GM03348 (cell line): ENCODE data around the gene PAIP2B.
"Not testable (repeated sequence)": the region's sequence is repeated elsewhere in the genome, so short reads cannot be mapped to it uniquely, and the experiment has no call there.

Experiments
- DNase-seq: peaks from one replicate; pipeline ENCODE4 v3.0.0; 2012; ENCODE audit warnings: low spot score

PAIP2B gene

GRCh38 chr2:71216501-71216900 is 10.4 kb downstream of the PAIP2B start:
- DNase-seq: no peak

- no peak for DNase-seq
Measured at GRCh38 chr2:71215447-71215846, 11.5 kb downstream of the PAIP2B start.

GRCh38 chr2:71212336-71212735 is 14.6 kb downstream of the PAIP2B start:
- DNase-seq: no peak

- DNase-seq: no peak
Measured at GRCh38 chr2:71210292-71210691, 16.6 kb downstream of the PAIP2B start.

GRCh38 chr2:71208756-71209155 is 18.1 kb downstream of the PAIP2B start:
- no peak for DNase-seq

DNA sequence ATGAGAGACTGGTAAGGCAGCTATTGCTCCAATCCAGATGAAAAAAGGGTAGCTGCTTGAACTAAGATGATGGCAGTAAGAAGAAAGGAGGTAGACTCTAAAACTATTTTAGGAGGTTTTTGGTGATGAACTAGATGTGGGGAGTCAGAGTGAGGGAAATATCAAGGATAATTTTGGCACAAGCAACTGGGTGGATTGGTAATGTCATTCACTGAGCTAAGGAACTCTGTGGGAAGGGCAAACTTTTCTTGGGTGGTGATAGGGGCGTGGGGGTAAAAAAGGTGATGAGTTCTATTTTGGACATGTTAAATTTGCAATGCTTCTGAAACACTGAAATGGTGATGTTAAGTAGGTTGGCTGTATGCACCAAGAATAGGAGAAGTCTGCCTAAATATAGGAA is 19.3 kb downstream of the PAIP2B start:
- no peak for DNase-seq

DNA sequence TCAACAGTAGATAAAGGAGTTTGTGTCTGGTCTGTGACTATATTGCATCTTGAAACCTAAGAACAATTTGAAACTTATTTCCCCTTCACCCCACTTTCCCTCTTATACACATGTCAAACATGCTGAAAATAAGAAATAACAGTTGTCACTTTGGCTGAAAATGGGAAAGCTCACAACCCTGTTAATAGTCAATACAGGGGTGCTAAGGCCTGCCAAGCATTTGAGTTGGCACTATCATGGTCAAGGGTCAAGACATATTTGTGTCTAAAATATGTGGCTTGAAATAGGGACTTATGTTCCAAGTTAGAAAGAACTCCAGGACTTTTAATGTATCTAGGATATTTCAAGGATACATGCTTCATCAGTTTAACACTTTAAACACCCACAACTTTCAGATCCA is 20.6 kb downstream of the PAIP2B start:
- no peak for DNase-seq

GRCh38 chr2:71191570-71191943 is 35.3 kb downstream of the PAIP2B start:
- DNase-seq: no peak

- peak; percentile 54 for DNase-seq
Measured at GRCh38 chr2:71190656-71191569, 36.0 kb downstream of the PAIP2B start.

DNA sequence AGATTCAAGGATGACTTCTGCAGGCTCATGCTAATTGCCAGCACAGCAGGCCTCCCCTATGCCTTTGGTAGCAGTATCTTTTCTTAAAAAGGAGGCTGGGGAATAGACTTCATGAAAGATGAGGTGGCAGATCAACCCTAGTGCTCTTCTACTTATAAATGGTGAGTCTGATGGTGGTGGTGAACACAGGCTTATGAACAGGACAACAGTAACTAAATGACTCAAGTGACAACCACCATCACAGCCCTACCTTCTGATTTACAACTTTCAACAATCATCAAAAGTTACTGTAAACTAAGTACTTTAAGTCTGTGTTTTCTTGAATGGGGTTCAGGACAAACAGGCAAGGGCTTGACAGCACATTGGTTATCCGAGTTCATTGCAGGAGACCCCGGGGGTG is 39.3 kb downstream of the PAIP2B start:
- DNase-seq: no peak

DNA sequence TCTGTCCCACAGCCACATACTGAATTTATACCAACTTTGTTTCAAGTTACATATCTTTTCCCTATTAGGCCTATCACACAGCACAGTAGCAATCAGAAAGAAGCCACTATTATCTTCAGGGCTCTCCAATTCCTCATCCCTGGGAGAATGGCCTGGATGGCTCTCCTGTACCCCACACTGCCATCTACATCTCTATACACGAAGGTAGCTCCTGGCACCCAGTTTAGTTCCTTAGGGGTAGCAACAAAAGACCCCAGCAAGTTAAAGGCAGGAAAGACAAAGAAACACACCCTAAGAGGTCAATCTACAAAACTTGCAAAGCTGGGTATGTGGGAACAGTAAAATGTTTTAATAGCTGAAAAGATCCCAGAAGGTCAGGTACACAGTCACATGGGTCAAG is 39.9 kb downstream of the PAIP2B start:
- DNase-seq: no peak

DNA sequence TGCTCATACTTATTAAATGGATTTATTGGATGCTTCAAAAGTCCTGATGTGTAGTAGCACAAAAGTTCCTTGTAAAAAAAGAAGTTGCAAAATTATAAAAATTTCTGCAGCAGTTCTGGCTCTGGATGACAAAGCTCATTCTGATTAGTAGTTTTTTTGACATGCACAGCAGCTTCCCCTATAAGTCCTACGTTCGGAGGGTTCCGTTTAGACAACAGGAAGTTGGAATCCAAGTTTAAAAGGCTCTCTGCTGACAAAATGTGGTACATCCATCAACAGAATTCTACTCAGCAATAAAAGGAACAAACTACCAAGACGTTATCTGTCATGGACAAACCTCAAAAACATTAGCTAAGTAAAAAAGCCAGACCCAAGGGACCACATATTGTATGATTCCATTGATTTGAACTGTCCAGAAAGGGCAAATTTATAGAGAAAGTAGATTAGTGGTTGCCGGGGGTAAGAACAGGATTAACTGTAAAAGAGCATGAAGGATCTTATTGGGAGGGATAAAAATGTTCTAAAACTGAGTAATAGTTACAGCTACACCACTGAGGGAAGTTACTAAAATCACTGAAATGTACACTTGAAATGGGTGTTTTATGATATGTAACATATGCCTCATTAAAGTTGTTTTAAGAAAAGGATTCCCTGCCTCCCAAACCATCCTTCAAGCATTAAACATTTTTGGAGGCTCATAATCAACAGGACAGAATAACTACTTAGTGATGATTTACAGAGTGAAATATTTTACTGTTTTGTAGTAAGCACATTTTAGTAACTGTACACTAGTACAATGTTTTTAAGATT is 43.4 kb downstream of the PAIP2B start:
- DNase-seq: not testable (repeated sequence)

- no peak for DNase-seq
Measured at GRCh38 chr2:71181316-71181715, 45.6 kb downstream of the PAIP2B start.

DNA sequence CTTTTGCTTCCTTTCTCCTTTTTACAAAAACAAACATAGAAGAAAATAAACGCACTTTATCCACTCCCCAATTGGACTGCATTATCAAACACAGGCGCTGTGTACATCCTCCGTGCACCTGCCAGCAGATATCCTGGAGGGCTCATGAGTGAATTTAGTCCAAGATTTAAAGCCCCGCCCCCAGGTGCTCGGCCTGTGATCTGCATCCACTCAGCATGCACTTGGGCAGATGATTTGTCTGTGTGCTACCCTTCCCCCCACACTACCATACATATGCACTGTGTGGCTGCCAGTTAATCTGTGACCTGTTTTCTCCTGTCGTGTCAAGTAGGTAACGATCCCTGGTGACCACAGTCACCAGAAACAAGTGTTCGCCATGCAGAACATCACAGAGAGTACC is 48.1 kb downstream of the PAIP2B start:
- not testable (repeated sequence) for DNase-seq

DNA sequence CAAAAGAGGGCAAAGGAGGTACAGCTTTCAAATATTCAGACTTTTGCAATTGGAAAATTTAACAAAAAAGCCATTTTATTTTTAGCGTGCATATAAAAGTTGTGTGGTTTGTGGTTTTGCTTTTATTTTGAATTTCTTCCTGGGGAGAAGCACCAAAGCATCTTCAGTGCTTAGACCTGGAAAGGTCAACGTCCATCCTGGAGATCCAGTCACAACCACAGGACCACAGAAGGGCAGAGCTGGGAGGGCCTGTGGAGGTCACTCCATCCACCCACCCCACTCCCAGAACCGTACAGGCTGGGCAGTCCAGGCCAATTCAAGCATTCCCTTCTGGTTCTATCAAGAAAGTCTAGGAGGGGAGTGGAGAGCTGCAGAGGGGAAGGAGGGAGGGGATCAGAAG is 52.7 kb downstream of the PAIP2B start:
- DNase-seq: no peak

GRCh38 chr2:71173096-71173495 is 53.8 kb downstream of the PAIP2B start:
- DNase-seq: no peak

GRCh38 chr2:71166812-71167211 is 60.1 kb downstream of the PAIP2B start:
- DNase-seq: peak; percentile 31

DNA sequence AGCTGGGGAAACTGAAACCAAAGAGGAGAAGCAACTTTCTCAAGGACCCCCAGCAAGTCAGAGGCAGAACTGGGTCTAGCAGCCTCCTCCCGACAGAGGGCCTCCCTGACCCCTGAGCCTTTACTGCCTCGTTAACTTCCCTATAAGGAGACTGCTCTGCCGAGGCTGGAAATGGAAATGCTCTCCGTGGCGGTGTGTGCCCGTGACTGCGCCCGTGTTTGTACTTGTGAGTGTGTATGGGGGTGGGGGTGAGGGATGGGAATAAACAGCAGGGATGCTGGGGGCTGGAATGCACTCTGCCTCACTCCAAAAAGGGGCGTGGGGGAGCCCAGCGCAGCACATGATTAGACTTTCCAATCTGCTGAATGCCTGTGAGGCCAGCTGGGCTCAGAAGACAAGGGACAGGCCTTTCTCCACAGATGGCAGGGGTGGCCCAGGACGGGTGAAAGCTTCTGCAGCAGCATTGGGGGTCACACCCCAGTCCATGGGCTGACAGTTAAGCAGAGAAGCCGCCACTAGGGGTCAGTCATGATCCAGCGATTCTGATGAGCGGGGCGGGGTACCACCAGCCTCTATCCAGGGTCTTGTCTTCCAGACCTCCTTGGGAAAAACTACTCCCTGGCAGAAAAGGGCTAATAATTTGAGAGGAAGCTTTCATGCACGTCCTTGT is 69.6 kb downstream of the PAIP2B start:
- DNase-seq: peak; percentile 65

- DNase-seq: peak; percentile 20
Measured at GRCh38 chr2:71156573-71156972, 70.3 kb downstream of the PAIP2B start.

DNA sequence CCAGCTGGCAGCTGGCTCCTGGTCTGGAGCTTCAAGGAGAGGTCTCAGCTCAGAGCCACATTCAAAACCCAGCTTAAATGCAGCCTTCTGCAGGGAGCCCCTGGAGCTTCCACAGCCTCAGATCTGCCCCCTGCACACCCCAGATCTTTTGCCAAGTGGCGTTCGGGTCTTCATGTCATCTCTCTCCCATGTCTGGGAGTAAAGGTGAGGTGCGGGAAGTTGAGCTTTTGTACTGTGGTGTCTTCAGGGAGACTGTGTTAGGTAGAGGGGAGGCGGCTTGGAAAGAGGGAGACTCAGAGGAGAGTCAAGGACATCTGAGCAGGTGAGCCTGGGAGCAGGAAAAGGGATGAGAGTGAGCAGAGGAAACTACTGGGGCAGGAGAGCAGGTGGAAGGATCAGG is 71.1 kb downstream of the PAIP2B start:
- no peak for DNase-seq

GRCh38 chr2:71154798-71155197 is 72.1 kb downstream of the PAIP2B start:
- DNase-seq: no peak

- DNase-seq: no peak
Measured at GRCh38 chr2:71154279-71154678, 72.6 kb downstream of the PAIP2B start.
